ENCODE measurements around the gene ARHGAP45. TPM values are rescaled to one million over a fixed set of nuclear protein-coding genes. Genes with fewer than 3 reads are reported as not detected.

Gene ARHGAP45
- total RNA-seq, 2 donors from 2014 or later = 13.2 to 23.4 TPM

DNA sequence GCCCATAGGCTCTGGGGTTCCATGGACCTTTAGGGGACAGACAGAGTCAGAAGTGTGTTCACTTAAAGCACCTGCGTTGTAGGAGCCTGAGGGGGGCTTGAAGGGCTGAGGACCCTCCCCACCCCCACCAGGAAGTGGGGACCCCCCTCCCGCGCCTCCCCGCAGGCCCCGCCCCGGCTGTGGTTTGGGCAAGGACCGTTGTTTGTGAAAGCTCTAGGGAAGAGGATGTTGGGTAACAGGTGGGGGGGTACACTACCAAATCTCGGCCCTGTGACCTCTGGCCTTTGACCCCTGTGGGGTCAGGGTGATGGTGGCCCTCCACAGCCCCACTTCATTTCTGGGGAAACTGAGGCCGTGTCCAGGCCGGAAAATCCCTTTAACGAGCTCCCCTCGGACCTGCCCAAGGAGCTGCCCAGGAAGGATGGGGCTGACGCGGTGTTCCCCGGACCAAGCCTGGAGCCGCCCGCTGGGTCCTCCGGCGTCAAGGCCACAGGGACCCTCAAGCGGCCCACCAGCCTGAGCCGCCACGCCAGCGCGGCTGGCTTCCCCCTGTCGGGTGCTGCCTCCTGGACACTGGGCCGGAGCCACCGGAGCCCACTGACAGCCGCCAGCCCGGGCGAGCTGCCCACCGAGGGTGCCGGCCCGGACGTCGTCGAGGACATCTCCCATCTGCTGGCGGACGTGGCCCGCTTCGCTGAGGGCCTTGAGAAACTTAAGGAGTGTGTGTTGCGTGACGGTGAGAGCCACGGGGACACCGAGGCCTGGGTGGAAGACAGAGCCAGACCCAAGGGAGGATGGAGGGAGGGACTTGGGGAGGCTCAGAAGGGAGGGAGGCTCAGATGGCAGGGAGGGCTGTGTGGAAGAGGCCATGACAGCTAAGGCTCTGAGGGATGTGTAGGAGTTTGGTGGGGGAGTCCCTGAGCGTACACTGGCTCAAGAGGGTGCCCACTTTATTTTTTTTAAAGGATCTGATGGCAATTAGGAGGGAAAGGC lies 1.3 kb downstream of the ARHGAP45 start:
- Histone ChIP-seq H3K36me3 (replicated peaks in 1 of 2; ENCODE audit: insufficient read depth in 1 of 2, low read depth in 2 of 2) (no peaks in the 10 kb centered on the region), H3K4me3 (peak overlapping the region in 1 of 2 donors; percentile 27), H3K27ac (peak overlapping the region in 2 of 4 donors; percentile 30 to 69), H3K4me1 (peaks cover 49% of the 10 kb centered on the region), H3K27me3 (peaks cover 0 to 42% of the 10 kb centered on the region in 2 donors), H3K9me3 (no peaks in the 10 kb centered on the region)
- ATAC-seq (no peak), DNase-seq (peak in 1 of 4 donors; percentile 53)
- intact Hi-C loops (cut with DNase I) = no loop called here
- no peak for TF ChIP-seq POLR2A (IDR thresholded peaks at IDR 0.05)
- TF ChIP-seq, protein P1, sequence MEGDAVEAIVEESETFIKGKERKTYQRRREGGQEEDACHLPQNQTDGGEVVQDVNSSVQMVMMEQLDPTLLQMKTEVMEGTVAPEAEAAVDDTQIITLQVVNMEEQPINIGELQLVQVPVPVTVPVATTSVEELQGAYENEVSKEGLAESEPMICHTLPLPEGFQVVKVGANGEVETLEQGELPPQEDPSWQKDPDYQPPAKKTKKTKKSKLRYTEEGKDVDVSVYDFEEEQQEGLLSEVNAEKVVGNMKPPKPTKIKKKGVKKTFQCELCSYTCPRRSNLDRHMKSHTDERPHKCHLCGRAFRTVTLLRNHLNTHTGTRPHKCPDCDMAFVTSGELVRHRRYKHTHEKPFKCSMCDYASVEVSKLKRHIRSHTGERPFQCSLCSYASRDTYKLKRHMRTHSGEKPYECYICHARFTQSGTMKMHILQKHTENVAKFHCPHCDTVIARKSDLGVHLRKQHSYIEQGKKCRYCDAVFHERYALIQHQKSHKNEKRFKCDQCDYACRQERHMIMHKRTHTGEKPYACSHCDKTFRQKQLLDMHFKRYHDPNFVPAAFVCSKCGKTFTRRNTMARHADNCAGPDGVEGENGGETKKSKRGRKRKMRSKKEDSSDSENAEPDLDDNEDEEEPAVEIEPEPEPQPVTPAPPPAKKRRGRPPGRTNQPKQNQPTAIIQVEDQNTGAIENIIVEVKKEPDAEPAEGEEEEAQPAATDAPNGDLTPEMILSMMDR (IDR thresholded peaks at IDR 0.05) = no peak
- WGBS, 2 donors = 52 to 71% methylated on average over 9 to 39 of the region's 45 CpGs

DNA sequence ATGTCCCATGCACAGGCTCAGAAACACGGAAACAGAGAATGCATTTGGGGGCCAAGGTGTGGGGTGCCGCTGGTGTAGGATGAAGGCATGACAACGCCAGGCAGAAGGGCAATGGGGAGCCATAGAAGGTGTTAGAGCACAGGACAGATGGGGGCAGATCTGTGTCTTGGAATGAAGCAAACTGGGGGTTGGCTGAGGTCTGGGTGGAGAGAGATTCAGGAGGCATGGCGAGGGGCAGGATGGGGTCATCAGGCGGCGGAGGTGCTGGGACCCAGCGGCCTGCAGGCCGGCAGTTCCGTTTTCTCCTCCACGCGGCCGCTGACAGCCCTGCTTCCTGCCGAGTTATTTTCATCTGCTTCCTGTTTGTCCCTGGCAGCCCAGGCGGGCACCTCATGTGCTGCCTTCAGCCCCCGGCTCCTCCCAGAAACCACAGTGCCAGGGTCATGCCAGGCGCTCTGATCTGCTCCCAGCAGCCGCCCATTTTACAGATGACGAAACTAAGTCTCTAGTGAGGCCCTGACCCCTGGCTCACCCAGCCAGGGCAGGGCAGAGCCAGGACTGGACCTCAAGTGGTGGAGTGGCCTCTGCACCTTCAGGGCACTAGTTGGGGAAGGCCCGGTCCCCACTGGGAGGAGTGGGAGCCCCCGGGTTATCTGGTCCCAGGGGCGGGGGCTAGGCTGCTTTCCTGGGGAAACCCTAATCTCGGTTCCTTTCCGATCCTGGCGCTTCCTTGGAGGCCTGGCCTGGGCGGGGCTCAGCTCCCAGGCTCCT lies 2.2 kb downstream of the ARHGAP45 start:
- Histone ChIP-seq H3K36me3 (replicated peaks in 1 of 2; ENCODE audit: insufficient read depth in 1 of 2, low read depth in 2 of 2) (no peaks in the 10 kb centered on the region), H3K27me3 (peaks cover 0 to 42% of the 10 kb centered on the region in 2 donors), H3K27ac (peak overlapping the region in 1 of 4 donors; percentile 69), H3K4me3 (no peak overlapping the region), H3K4me1 (peaks cover 49% of the 10 kb centered on the region), H3K9me3 (no peaks in the 10 kb centered on the region)
- 44 to 65% methylated on average over 21 to 25 of the region's 25 CpGs for WGBS, 2 donors
- ATAC-seq = no peak
- TF ChIP-seq, protein P1 (IDR thresholded peaks at IDR 0.05) = no peak
- TF ChIP-seq POLR2A (IDR thresholded peaks at IDR 0.05) = no peak
- DNase-seq = peak in 2 of 4 donors; percentile 45 to 75
- intact Hi-C loops (cut with DNase I) = no loop called here

DNA sequence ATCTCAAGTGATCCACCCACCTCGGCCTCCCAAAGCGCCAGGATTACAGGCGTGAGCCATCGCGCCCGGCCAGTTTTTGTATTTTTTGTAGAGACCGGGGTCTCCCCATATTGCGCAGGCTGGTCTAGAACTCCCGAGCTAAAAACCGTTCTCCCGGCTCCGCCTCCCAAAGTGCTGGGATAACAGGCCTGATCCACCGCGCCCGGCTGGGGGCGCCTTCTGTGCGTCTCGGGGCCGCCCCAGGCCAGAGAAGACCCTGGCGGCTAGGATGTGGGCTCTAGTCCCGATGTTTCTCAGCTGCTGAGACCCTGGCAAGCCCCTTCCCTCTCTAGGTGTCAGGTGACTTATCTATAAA lies 3.6 kb downstream of the ARHGAP45 start:
- H3K27me3 ChIP-seq = peaks cover 0 to 42% of the 10 kb centered on the region in 2 donors
- H3K36me3 ChIP-seq (replicated peaks in 1 of 2; ENCODE audit: insufficient read depth in 1 of 2, low read depth in 2 of 2) = no peaks in the 10 kb centered on the region
- DNase-seq = no peak
- intact Hi-C loops (cut with DNase I) = no loop called here
- no peak for ATAC-seq
- H3K4me3 ChIP-seq = no peak overlapping the region
- H3K4me1 ChIP-seq = peaks cover 46% of the 10 kb centered on the region
- TF ChIP-seq POLR2A (IDR thresholded peaks at IDR 0.05) = no peak
- TF ChIP-seq, protein P1 (IDR thresholded peaks at IDR 0.05) = no peak
- no peak overlapping the region for H3K27ac ChIP-seq
- 17 to 30% methylated on average over 3 to 21 of the region's 21 CpGs for whole genome bisulfite sequencing, 2 donors
- H3K9me3 ChIP-seq = no peaks in the 10 kb centered on the region

DNA sequence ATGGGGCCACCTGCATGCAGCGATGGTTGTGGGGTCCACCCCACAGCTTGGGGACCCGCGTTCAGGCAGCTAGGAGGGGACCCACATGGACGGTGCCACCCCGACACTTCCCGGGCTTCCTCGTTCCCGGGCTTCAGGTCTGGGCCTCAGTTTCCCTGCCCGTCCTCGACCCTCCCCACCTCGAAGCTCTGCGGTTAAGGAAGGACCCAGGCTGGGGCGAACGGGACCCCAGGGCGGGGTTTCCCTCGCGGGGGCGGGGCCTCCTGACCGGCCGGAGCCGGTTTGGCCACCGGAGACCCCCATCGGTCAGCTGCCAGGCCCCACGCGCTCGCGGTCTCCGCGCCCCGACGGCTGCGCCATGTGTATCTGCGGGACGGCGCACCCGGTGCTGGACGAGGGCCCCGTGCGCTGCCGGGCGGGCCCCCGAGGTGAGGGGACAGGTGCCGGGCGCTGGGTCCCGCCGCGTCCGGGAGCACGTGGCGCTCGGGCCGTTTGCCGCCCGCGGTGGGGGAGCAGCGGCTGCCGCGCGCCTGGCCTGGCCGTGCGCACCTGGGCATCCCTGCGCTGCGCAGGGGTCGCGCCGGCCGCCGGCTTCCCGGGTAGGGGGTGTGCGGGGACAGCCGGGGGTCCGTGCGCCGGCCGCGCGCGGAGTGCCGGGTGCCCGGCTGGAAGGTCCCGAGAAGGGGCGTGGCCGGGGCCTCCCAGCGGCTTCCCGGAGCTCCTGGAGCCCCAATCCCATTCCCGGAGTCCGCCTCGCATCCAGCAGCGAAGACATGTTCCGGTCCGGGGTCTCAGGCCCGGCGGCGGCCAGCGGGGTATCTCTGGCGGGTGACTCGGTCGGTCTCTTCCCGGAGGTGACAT lies 4.2 kb downstream of the ARHGAP45 start:
- intact Hi-C loops (cut with DNase I) = no loop called here
- H3K4me1 ChIP-seq = peaks cover 44% of the 10 kb centered on the region
- 17 to 25% methylated on average over 4 to 59 of the region's 99 CpGs for WGBS, 2 donors
- H3K27me3 ChIP-seq = peaks cover 0 to 42% of the 10 kb centered on the region in 2 donors
- ATAC-seq (no peak), DNase-seq (no peak)
- H3K4me3 ChIP-seq = no peak overlapping the region
- TF ChIP-seq, protein P1 (IDR thresholded peaks at IDR 0.05) = no peak
- no peak for TF ChIP-seq POLR2A (IDR thresholded peaks at IDR 0.05)
- no peak overlapping the region for H3K27ac ChIP-seq
- no peaks in the 10 kb centered on the region for H3K36me3 ChIP-seq (replicated peaks in 1 of 2; ENCODE audit: insufficient read depth in 1 of 2, low read depth in 2 of 2)
- no peaks in the 10 kb centered on the region for H3K9me3 ChIP-seq

Data from body of pancreas (tissue), 4 donors.